T-helper 17 cell (primary cell): ENCODE results near the gene ABCA7. TPM values are rescaled to one million over a fixed set of nuclear protein-coding genes. Genes with fewer than 3 reads are reported as not detected.
"Not testable (repeated sequence)": the region's sequence is repeated elsewhere in the genome, so short reads cannot be mapped to it uniquely, and the experiment has no call there.

Experiments used
- ATAC-seq: fragments of 150-1000 bp; cut with Tn5 transposase; 2 replicates; pipeline ENCODE4 v1.10.0; 2021; ENCODE audit warnings: mild to moderate bottlenecking, moderate library complexity
- DNase-seq, 3 donors: peaks; one replicate each; pipeline versions ENCODE4 v3.0.0 to v3.0.0-alpha.2; 2020 to 2021
- H3K9me3 ChIP-seq: one replicate; pipeline ENCODE4 v1.7.0; 2013; ENCODE audit warnings: low read length, mild to moderate bottlenecking; ENCODE audit not compliant: control insufficient read depth, poor library complexity, severe bottlenecking
- H3K27ac Mint-ChIP-seq: one replicate; pipeline ENCODE4 v1.8.0; 2022; ENCODE audit warnings: mild to moderate bottlenecking, moderate library complexity, mixed read lengths
- H3K27me3 Mint-ChIP-seq: one replicate; pipeline ENCODE4 v1.8.0; 2022; ENCODE audit warnings: mixed read lengths
- H3K36me3 Mint-ChIP-seq: one replicate; pipeline ENCODE4 v1.8.0; 2022; ENCODE audit warnings: low read depth, mixed read lengths
- H3K4me1 Mint-ChIP-seq: one replicate; pipeline ENCODE4 v1.8.0; 2022; ENCODE audit warnings: mild to moderate bottlenecking, mixed read lengths
- H3K4me3 Mint-ChIP-seq: one replicate; pipeline ENCODE4 v1.8.0; 2022; ENCODE audit warnings: mild to moderate bottlenecking, moderate library complexity, mixed read lengths
- total RNA-seq, 4 donors: library from RNA in 2 of 4; stranded (reverse) in 2 of 4; gene quantifications; one replicate each; pipeline ENCODE4 v1.2.3 and lab custom pipeline; 2022 to 2026

Gene ABCA7
- total RNA-seq, 2 donors from 2014 or later = 107 to 112 TPM

DNA sequence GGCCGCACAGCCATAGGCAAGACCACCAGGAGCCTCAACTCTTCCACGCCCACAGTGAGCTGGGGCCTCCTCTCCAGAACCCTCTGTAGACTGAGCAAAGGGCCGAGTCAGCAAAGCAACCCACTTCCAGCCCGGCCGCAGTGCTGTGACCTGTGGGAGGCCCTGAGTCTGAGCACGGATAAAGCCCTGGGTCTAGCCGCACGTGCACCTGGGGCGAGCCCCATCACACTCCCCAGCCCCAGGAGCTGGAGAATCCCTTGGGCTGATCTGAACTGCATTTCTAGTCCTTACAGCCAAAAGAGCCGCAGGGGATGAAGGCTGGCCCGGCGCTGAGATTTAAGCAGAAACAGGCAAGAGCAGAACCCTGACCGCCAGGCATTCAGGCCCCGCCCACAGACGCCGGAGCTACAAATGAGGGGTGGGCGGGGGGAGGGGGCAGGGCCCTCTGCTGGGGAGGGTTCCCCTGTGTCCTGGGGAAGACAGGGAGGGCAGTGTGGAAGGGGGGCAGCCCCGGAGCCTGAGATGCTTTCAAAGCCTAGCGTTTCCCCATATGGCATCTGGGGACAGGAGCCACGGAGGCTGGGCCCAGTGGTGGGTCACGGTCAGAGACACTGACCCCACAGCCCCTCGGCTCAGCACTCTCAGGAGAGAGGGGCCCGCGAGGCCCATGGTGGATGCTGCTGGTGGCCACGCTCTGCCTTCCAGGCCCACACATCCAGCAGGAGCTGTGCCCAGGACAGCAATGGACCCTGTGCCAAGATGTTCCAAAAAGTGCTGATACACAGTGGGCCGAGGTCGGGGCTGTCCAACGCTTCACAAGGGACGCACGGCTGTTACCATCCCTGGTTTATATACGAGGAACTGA lies 23.9 kb upstream of the ABCA7 start:
- Mint-ChIP-seq H3K27me3 (no peaks in the 10 kb centered on the region), H3K36me3 (no peaks in the 10 kb centered on the region), H3K27ac (peak overlapping the region; percentile 76), H3K4me1 (peaks cover 24% of the 10 kb centered on the region), H3K4me3 (peak overlapping the region; percentile 83)
- ATAC-seq (no peak), DNase-seq (no peak)
- H3K9me3 ChIP-seq = no peaks in the 10 kb centered on the region

DNA sequence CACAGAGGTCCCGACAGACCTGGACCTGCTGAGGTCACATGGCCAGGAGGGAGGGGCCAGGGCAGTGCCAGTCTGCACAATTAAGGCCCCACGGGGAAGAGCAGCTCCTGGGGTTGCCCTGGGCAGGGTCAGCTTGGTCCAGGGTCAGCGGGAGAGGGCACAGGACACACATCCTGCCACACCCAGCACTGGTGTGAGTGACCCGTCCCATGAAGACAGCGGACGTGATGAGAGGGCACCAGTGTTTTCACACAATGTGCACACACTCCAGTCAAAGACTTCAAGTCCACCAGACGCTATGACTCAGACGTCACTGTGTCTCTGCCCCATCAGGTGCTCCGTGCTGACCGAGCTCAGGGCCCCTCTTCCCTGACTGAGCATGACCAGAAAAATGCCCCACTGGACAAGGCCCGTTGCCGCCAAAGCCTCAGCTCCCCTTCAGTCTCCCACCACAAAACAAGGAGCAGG lies 23.2 kb upstream of the ABCA7 start:
- Mint-ChIP-seq H3K4me3 (peak overlapping the region; percentile 83), H3K36me3 (no peaks in the 10 kb centered on the region), H3K4me1 (peaks cover 29% of the 10 kb centered on the region), H3K27ac (peak overlapping the region; percentile 76), H3K27me3 (no peaks in the 10 kb centered on the region)
- no peaks in the 10 kb centered on the region for H3K9me3 ChIP-seq
- ATAC-seq (no peak), DNase-seq (no peak)

DNA sequence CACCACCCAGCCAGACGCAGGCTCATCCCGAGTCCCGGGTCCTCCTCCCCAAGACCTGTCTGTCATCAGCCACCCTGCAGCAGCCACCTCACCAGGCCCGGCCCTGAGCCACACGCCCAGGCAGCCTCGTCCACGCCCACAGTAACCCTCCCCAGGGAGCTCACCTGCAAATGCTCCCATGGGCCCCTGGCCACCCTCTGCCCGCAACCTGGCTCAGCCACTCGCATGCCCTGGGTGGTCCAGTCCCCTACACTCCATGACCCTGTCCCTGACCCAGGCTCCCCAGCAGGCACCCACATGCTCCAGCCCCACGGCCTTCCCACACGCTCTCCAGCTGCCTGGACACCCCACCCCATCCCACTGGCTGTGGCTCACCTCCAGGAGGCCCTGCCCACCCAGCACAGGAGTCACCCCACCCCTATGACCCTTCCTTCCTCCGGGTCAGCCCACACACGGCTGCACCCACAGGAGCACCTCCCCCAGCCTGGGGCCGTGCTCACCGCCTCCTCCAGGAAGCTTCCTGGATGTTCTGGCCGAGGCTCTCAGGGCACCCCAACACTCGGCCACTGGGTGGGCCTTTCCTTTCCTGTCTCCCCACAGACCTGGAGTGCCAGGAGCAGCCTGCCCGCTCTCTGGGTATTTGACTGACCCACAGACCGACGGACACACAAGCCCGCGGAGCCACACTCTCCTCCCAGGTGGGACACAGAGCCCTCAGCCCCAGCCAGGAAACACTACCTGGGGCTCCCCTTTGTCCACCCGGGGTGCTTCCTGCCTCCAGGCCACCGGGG lies 22.6 kb upstream of the ABCA7 start:
- DNase-seq (no peak), ATAC-seq (no peak)
- Mint-ChIP-seq H3K4me3 (peak overlapping the region; percentile 83), H3K27ac (peak overlapping the region; percentile 76), H3K4me1 (peaks cover 30% of the 10 kb centered on the region), H3K36me3 (no peaks in the 10 kb centered on the region), H3K27me3 (no peaks in the 10 kb centered on the region)
- no peaks in the 10 kb centered on the region for H3K9me3 ChIP-seq

DNA sequence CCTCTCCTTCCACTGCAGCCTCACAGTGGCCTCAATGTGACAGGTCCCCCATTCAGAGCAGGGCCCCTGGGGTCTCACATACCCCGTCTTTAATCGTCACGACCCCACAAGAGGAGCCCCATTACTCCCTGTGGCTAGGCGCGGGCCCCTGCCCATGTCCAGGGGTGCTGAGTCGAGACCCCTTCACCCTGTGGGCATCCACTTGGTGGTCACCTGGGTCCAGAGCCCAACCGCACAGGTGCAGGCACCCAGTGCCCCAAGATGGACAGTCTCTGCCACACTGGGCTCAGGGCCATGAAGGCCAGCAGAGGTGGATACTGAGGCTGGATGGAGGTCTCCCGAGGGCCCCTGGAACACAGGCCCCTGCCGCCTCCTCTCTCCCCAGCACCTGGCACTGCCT lies 22.0 kb upstream of the ABCA7 start:
- H3K36me3 Mint-ChIP-seq = no peaks in the 10 kb centered on the region
- H3K27me3 Mint-ChIP-seq = no peaks in the 10 kb centered on the region
- H3K4me1 Mint-ChIP-seq = peaks cover 30% of the 10 kb centered on the region
- DNase-seq (no peak), ATAC-seq (no peak)
- H3K4me3 Mint-ChIP-seq = peak overlapping the region; percentile 83
- peak overlapping the region; percentile 76 for H3K27ac Mint-ChIP-seq
- H3K9me3 ChIP-seq = no peaks in the 10 kb centered on the region

GRCh38 chr19:1018393-1018792 lies 21.5 kb upstream of the ABCA7 start:
- H3K36me3 Mint-ChIP-seq = no peaks in the 10 kb centered on the region

DNA sequence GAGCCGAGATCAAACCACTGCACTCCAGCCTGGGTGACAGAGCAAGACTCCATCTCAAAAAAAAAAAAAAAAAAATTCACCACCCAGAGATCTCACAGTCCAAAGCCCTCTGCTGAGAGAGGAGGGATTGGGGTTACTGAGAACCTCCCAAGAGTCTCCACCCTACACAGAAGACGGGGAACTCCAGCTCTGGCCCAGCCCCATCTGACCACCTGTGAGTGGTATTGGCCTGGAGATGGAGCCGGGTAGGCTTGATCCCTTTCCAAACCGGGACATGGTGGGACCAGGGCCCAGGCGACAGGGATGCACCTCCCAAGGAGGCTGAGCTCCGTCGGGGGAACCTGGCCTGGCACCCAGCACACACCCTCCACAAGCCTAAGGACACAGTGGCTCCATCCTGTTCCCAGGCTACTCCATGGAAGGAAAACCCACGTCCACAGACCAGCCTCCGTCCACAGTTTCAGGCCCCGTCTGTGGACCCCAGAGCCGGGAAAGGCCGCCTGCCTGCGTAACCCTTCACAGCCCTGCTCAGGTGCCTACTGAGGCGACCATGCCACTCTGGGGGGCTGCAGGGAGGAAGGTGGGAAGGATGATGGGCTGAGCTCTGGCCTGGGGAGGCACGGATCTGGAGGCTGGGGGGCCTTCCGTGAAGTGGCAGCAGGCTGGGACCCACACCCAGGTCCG lies 20.8 kb upstream of the ABCA7 start:
- H3K27me3 Mint-ChIP-seq = no peaks in the 10 kb centered on the region
- H3K4me3 Mint-ChIP-seq = peak overlapping the region; percentile 75
- ATAC-seq = no peak
- peak overlapping the region; percentile 76 for H3K27ac Mint-ChIP-seq
- H3K36me3 Mint-ChIP-seq = no peaks in the 10 kb centered on the region
- H3K4me1 Mint-ChIP-seq = peaks cover 30% of the 10 kb centered on the region
- H3K9me3 ChIP-seq = no peaks in the 10 kb centered on the region
- no peak for DNase-seq

More at GRCh38 chr19:1018393-1018792, 21.5 kb upstream of the ABCA7 start:
- Mint-ChIP-seq H3K4me3 (peak overlapping the region; percentile 83), H3K27ac (peak overlapping the region; percentile 76), H3K27me3 (no peaks in the 10 kb centered on the region), H3K4me1 (peaks cover 30% of the 10 kb centered on the region)
- DNase-seq = no peak
- no peak for ATAC-seq
- H3K9me3 ChIP-seq = no peaks in the 10 kb centered on the region

DNA sequence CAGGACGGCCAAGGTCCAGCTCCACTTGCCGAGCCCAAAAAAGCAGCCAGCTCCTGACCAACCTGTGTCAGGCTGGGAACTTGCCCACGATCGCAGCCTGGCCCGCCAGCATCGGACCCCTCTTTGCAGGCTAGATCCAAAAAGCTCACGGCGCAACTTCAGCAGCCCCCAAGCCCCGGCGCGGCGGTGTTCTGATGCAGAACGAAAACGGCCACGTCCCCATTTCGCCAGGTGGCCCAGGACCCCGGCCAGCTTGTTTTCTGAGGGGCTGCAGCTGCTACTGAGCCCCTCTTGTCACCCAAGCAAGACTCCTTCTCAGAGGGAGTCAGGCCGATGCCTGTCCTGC lies 20.3 kb upstream of the ABCA7 start:
- Mint-ChIP-seq H3K4me3 (peak overlapping the region; percentile 95), H3K36me3 (no peaks in the 10 kb centered on the region), H3K27me3 (no peaks in the 10 kb centered on the region), H3K4me1 (peaks cover 28% of the 10 kb centered on the region), H3K27ac (peak overlapping the region; percentile 94)
- peak in 1 of 3 donors; percentile 11 for DNase-seq
- no peaks in the 10 kb centered on the region for H3K9me3 ChIP-seq
- no peak for ATAC-seq

- ATAC-seq (no peak), DNase-seq (peak in 1 of 3 donors; percentile 9)
- Mint-ChIP-seq H3K27me3 (no peaks in the 10 kb centered on the region), H3K36me3 (no peaks in the 10 kb centered on the region), H3K27ac (peak overlapping the region; percentile 94), H3K4me3 (peak overlapping the region; percentile 95), H3K4me1 (peaks cover 30% of the 10 kb centered on the region)
- H3K9me3 ChIP-seq = no peaks in the 10 kb centered on the region
Measured at GRCh38 chr19:1019980-1020867, 19.7 kb upstream of the ABCA7 start.

- no peaks in the 10 kb centered on the region for H3K9me3 ChIP-seq
- Mint-ChIP-seq H3K36me3 (no peaks in the 10 kb centered on the region), H3K27me3 (no peaks in the 10 kb centered on the region), H3K4me3 (peak within 1 kb of the TSS; percentile 95), H3K4me1 (peaks cover 29% of the 10 kb centered on the region), H3K27ac (peak within 1 kb of the TSS; percentile 94)
- DNase-seq (peak; percentile 95 to 97 (median 96)), ATAC-seq (peak; percentile 89)
Measured at GRCh38 chr19:1020868-1021425, 19.0 kb upstream of the ABCA7 start, which contains the start of gene TMEM259. Gene TMEM259, minus strand, starts transcription at chr19:1021123. Its CDS starts 127 bp downstream, at chr19:1020996.

DNA sequence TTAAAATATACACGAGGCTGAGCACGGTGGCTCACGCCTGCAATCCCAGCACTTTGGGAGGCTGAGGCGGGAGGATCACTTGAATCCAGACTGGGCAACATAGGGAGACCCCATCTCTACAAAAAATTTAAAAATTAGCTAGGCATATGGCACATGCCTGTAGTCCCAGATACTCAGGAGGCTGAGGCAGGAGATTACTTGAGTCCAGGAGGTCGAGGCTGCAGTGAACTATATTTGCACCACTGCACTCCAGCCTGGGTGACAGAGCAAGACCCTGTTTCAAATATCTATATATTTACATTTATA lies 16.1 kb upstream of the ABCA7 start:
- H3K4me1 Mint-ChIP-seq = peaks cover 26% of the 10 kb centered on the region
- ATAC-seq, DNase-seq, H3K36me3 Mint-ChIP-seq, H3K4me3 Mint-ChIP-seq, H3K9me3 ChIP-seq, H3K27ac Mint-ChIP-seq, H3K27me3 Mint-ChIP-seq: not testable (repeated sequence)

DNA sequence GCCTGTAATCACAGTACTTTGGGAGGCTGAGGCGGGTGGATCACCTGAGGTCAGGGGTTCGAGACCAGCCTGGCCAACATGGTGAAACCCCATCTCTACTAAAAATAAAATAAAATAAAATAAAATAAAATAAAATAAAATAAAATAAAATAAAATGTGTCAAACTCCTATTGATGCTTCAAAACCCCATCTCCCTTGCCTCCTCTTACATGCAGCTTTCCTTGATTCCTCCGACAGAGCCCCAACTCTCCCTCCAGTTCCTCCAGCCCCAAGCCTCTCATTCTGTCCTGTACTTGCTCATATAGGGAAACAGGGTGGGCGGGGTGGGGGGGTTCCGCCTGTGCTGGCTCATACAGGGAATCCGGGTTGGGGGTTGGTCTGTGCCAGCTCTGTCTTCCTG lies 14.8 kb upstream of the ABCA7 start:
- not testable (repeated sequence) for H3K27me3 Mint-ChIP-seq, ATAC-seq, DNase-seq, H3K27ac Mint-ChIP-seq, H3K9me3 ChIP-seq, H3K36me3 Mint-ChIP-seq
- peak overlapping the region; percentile 56 for H3K4me3 Mint-ChIP-seq
- peaks cover 24% of the 10 kb centered on the region for H3K4me1 Mint-ChIP-seq
